Lower leg skin (tissue), 4 donors: ENCODE results near the gene TDRKH. TPM values are rescaled to one million over a fixed set of nuclear protein-coding genes. Genes with fewer than 3 reads are reported as not detected.

ENCODE experiments used
- DNase-seq, 2 donors: peaks; one replicate each; pipeline ENCODE4 v3.0.0-alpha.2; 2019; ENCODE audit warnings: low spot score in 2 of 2
- H3K4me3 ChIP-seq: fragments of 200-600 bp; sonication (generic); 2 replicates; pipeline ENCODE4 v1.5.1; 2017; ENCODE audit warnings: mild to moderate bottlenecking, low read depth; ENCODE audit not compliant: poor library complexity, severe bottlenecking
- POLR2A ChIP-seq, 2 donors: fragments of 450-650 bp; IDR thresholded peaks; one replicate each; pipeline ENCODE4 v1.6.1; 2016 to 2017; ENCODE audit warnings: antibody characterized with exemption in 2 of 2, mild to moderate bottlenecking in 1 of 2, moderate library complexity in 1 of 2
- WGBS, 2 donors: methylation state at CpG; one replicate each; pipeline ENCODE4 v1.1.5; 2018; 5-methylcytosine and 5-hydroxymethylcytosine counted together
- intact Hi-C: fragments of 100-400 bp; cut with DNase I; formaldehyde crosslinking; loops from one replicate; pipeline ENCODE4 v1.15.0; 2023; ENCODE audit warnings: low total_unique reads
- total RNA-seq, 4 donors: library from RNA; depleted of rRNA; stranded (reverse); fragments of >200 nt; gene quantifications; one replicate each; pipeline ENCODE4 v1.1.0, GENCODE V29; 2016
- TF ChIP-seq, protein P1 (sequence below), 3 donors: fragments of 450-650 bp; IDR thresholded peaks; one replicate each; pipeline ENCODE4 v1.5.1; 2016; ENCODE audit warnings: antibody characterized with exemption in 3 of 3, mild to moderate bottlenecking in 3 of 3, moderate library complexity in 2 of 3

TDRKH gene
- total RNA-seq, 4 donors from 2014 or later, result 2.1 to 3.0 (median 2.6) TPM

DNA sequence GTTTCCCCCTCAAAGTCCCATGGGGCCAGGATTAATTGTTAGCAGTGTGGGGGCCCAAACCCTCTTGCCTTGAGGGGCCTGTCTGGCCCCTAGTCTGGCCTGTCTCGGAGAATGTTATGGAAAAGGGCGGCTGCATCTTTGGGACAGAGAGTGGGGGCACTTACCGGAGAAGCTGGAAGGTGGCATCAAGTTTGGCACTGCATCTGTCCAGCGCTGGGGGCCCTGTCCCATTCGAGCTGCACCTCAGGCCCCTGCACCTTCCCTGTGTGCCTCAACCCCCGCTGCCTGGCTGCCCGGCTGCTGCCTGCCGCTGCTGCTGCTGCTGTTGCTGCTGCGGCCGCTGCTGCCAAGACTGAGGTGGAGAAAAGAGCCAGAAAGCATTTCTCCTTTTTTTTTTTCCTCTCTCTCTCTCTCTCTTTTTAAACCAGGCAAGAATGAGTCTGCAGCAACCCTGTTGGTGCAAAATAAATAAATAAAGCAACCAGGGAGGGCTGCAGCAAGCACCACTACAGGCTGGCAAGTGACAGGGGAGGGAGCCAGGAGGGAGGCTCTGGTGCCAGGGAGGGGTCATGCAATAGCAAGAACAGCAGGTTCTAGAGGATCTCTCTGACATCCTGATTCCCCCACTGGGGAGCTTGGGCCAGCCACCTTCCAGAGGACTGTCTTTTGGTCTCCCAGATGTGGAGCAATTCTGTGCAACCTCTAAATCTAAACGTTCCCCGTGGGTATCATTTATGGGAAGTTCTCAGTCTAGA is 14.9 kb upstream of the TDRKH start, which contains the start of gene LINGO4:
Gene LINGO4 (minus strand): TSS at position 354 of the 755 bp plus-strand sequence. CDS start 2,715 bp downstream, outside the sequence.
- WGBS, 2 donors, result 58 to 70% methylated on average over 12 of the region's 12 CpGs
- peak in 1 of 2 donors; percentile 80 for DNase-seq
- intact Hi-C loops, result no loop called here
- no peak within 1 kb of the TSS for H3K4me3 ChIP-seq
- no peak for TF ChIP-seq POLR2A (IDR thresholded peaks at IDR 0.05)
- TF ChIP-seq, protein P1, sequence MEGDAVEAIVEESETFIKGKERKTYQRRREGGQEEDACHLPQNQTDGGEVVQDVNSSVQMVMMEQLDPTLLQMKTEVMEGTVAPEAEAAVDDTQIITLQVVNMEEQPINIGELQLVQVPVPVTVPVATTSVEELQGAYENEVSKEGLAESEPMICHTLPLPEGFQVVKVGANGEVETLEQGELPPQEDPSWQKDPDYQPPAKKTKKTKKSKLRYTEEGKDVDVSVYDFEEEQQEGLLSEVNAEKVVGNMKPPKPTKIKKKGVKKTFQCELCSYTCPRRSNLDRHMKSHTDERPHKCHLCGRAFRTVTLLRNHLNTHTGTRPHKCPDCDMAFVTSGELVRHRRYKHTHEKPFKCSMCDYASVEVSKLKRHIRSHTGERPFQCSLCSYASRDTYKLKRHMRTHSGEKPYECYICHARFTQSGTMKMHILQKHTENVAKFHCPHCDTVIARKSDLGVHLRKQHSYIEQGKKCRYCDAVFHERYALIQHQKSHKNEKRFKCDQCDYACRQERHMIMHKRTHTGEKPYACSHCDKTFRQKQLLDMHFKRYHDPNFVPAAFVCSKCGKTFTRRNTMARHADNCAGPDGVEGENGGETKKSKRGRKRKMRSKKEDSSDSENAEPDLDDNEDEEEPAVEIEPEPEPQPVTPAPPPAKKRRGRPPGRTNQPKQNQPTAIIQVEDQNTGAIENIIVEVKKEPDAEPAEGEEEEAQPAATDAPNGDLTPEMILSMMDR (IDR thresholded peaks at IDR 0.05), result no peak

DNA sequence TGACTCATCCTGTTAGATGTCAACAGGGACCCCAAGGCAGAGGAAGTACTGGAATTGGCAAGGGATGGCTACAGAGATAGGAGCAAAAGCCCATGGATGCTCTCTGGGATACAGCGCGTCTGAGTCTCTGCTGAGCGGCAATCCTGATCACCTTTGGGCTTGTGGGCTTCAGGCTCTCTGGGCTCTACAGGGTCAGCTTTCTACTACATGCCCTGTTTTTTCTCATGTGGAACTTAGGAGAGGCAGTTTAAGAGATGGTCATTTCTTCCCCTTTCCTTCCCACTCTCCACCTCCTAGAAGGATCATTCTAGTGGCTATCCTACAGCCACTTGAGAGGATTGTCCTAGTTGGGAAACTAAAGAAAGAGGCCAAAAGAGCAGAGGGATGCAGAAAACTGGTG is 13.6 kb upstream of the TDRKH start:
- TF ChIP-seq POLR2A (IDR thresholded peaks at IDR 0.05), result no peak
- TF ChIP-seq, protein P1 (IDR thresholded peaks at IDR 0.05), result no peak
- no peak for DNase-seq
- intact Hi-C loops, result no loop called here
- 90 to 100% methylated on average over 3 of the region's 3 CpGs for WGBS, 2 donors
- no peak overlapping the region for H3K4me3 ChIP-seq

DNA sequence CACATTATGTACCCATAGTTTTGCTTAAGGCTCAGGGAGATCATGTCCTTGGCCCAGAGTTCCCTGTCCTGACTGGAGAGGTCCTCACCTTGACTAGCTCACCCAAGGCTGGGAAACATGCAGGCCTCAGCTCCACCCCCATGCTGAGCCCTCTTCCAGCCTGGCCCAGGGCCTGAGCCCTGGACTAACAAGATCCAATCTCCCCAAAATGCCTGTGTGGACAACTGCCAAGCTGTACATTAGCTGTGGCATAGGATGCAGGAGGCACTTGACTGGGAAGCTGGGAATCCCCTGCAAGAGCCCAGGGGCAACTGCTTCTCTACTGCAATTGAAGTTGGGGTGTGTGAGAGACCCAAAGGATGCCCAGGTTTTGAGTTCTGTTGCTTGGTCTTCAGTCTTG is 12.9 kb upstream of the TDRKH start:
- no peak for TF ChIP-seq POLR2A (IDR thresholded peaks at IDR 0.05)
- TF ChIP-seq, protein P1 (IDR thresholded peaks at IDR 0.05), result no peak
- no peak overlapping the region for H3K4me3 ChIP-seq
- DNase-seq, result no peak
- intact Hi-C loops, result no loop called here

DNA sequence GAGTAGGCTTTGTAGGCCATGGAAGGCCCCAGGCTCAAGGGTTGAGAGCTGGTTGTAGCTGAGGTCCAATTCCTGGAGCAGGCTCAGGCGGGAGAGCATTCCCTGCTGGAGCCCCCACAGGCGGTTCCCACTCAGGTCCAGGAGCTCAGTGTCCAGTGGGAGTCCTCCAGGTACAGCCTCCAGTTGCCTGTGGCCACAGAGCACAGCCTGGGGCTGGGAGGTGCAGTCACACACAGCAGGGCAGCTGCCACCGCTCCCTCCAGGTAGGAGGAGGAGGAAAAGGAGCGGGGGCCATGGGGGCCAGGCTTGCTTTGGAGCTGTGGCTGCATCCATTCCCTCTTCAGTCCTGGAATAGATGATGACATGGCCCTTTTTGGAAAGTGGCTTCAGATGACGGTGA is 12.1 kb upstream of the TDRKH start:
- no peak for TF ChIP-seq POLR2A (IDR thresholded peaks at IDR 0.05)
- TF ChIP-seq, protein P1 (IDR thresholded peaks at IDR 0.05), result no peak

DNA sequence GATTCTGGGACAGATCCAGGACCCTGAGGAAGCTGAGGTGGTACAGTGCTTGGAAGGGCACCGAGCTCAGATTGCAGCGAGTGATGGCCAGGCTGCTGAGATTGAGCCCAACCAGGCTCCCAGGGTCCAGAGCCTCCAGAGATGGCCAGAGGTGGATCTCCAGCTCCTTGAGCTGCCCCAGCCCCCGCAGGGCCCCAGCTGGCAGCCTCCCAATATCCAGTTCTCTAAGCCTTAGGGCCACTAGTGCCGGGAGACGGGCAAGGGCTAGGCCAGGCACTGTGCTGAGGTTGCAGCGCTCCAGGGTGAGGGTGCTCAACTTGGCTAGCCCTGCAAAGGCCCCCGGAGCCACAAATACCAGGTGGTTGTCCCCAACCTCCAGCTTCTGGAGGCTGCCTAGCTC is 11.5 kb upstream of the TDRKH start:
- no peak overlapping the region for H3K4me3 ChIP-seq
- TF ChIP-seq, protein P1 (IDR thresholded peaks at IDR 0.05), result no peak
- no peak for TF ChIP-seq POLR2A (IDR thresholded peaks at IDR 0.05)
- DNase-seq, result no peak
- intact Hi-C loops, result no loop called here
- WGBS, 2 donors, result 92 to 96% methylated on average over 4 of the region's 7 CpGs

More for the DNA sequence above, 12.1 kb upstream of the TDRKH start:
- 90 to 94% methylated on average over 4 to 5 of the region's 5 CpGs for WGBS, 2 donors
- DNase-seq, result no peak
- intact Hi-C loops, result no loop called here
- H3K4me3 ChIP-seq, result no peak overlapping the region
